ENCODE measurements around the gene AHCYL1. TPM values are rescaled to one million over a fixed set of nuclear protein-coding genes. Genes with fewer than 3 reads are reported as not detected.

Gene AHCYL1
- total RNA-seq, 6 donors from 2014 or later: 41.9 to 89.6 (median 76.1) TPM

- Histone ChIP-seq H3K27ac (peak overlapping the region; percentile 89 to 96 (median 94)), H3K4me3 (peak overlapping the region; percentile 16 to 98 (median 84)), H3K4me1 (peaks cover 12 to 38% (median 17%) of the 10 kb centered on the region in 4 donors), H3K36me3 (peaks cover 10 to 20% (median 11%) of the 10 kb centered on the region in 4 donors), H3K27me3 (no peaks in the 10 kb centered on the region), H3K9me3 (no peaks in the 10 kb centered on the region)
- no peak for DNase-seq
- WGBS, 2 donors: 44 to 48% methylated on average over 4 of the region's 4 CpGs
- TF ChIP-seq, protein P1, sequence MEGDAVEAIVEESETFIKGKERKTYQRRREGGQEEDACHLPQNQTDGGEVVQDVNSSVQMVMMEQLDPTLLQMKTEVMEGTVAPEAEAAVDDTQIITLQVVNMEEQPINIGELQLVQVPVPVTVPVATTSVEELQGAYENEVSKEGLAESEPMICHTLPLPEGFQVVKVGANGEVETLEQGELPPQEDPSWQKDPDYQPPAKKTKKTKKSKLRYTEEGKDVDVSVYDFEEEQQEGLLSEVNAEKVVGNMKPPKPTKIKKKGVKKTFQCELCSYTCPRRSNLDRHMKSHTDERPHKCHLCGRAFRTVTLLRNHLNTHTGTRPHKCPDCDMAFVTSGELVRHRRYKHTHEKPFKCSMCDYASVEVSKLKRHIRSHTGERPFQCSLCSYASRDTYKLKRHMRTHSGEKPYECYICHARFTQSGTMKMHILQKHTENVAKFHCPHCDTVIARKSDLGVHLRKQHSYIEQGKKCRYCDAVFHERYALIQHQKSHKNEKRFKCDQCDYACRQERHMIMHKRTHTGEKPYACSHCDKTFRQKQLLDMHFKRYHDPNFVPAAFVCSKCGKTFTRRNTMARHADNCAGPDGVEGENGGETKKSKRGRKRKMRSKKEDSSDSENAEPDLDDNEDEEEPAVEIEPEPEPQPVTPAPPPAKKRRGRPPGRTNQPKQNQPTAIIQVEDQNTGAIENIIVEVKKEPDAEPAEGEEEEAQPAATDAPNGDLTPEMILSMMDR (IDR thresholded peaks at IDR 0.05): no peak
- TF ChIP-seq EP300 (IDR thresholded peaks at IDR 0.05) (no peak), POLR2A (IDR thresholded peaks at IDR 0.05) (no peak), POLR2AphosphoS5 (IDR thresholded peaks at IDR 0.05) (no peak)
- no peak for ATAC-seq (ENCODE audit: low FRiP score in 2 of 2)
Measured at GRCh38 chr1:110034040-110034450, 49.5 kb downstream of the AHCYL1 start.

GRCh38 chr1:110034451-110035235 is 50.1 kb downstream of the AHCYL1 start, which contains the start of gene STRIP1:
Gene STRIP1 (plus strand): TSS chr1:110034624. CDS start chr1:110034638, 14 bp downstream.
- H3K9me3 ChIP-seq: no peaks in the 10 kb centered on the region
- peak; percentile 93 to 94 for DNase-seq
- H3K4me1 ChIP-seq: peaks cover 12 to 38% (median 17%) of the 10 kb centered on the region in 4 donors
- ATAC-seq (ENCODE audit: low FRiP score in 2 of 2): peak; percentile 95 to 97
- H3K27me3 ChIP-seq: no peaks in the 10 kb centered on the region
- TF ChIP-seq POLR2A (IDR thresholded peaks at IDR 0.05): peak in 3 of 4 donors; percentile 63 to 78 (median 68)
- TF ChIP-seq, protein P1 (IDR thresholded peaks at IDR 0.05): peak in 1 of 6 experiments; percentile 25
- peak in 1 of 4 donors; percentile 4 for TF ChIP-seq EP300 (IDR thresholded peaks at IDR 0.05)
- peak; percentile 87 to 94 for TF ChIP-seq POLR2AphosphoS5 (IDR thresholded peaks at IDR 0.05)
- H3K4me3 ChIP-seq: peak within 1 kb of the TSS; percentile 84 to 98 (median 92)
- peaks cover 16 to 26% (median 17%) of the 10 kb centered on the region in 4 donors for H3K36me3 ChIP-seq
- H3K27ac ChIP-seq: peak within 1 kb of the TSS; percentile 89 to 96 (median 94)
- WGBS, 2 donors: 0 to 1% methylated on average over 9 to 49 of the region's 66 CpGs

DNA sequence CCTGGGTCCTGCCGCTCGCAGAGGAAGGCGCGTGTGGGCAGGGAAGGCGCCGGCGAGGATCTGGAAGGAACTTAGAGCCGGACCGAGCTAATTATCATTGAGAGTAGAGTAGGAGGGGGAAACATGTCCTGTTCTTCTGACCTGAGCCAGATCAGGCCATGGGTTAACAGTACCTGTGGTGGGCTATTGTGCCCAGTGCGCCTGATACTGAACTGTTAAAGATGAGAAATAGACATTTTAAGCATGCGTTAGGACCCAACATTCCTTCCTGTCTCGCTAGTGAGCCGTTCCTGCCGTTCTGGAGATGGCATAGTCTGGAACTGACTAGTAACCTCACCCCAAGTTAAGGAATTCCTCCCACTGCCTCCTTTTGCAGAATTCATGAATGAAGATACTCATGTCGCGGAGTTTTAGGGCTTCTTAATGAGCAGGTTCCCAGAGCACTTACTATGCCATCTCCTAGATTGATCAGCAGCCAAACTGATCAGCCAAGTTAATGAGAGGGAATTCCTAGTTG is 50.7 kb downstream of the AHCYL1 start:
- 8 to 19% methylated on average over 6 to 16 of the region's 16 CpGs for WGBS, 2 donors

GRCh38 chr1:110038271-110038670 is 53.7 kb downstream of the AHCYL1 start:
- Histone ChIP-seq H3K9me3 (no peaks in the 10 kb centered on the region), H3K27me3 (no peaks in the 10 kb centered on the region), H3K4me1 (peaks cover 12 to 32% (median 15%) of the 10 kb centered on the region in 4 donors), H3K4me3 (no peak overlapping the region), H3K27ac (no peak overlapping the region), H3K36me3 (peaks cover 40 to 62% (median 51%) of the 10 kb centered on the region in 4 donors)
- DNase-seq (no peak), ATAC-seq (ENCODE audit: low FRiP score in 2 of 2) (no peak)
- WGBS, 2 donors: 89 to 100% methylated on average over 4 to 5 of the region's 5 CpGs
- TF ChIP-seq POLR2AphosphoS5 (IDR thresholded peaks at IDR 0.05): no peak
- TF ChIP-seq, protein P1 (IDR thresholded peaks at IDR 0.05): no peak
- no peak for TF ChIP-seq POLR2A (IDR thresholded peaks at IDR 0.05)

More for the DNA sequence above, 50.7 kb downstream of the AHCYL1 start:
- Histone ChIP-seq H3K27me3 (no peaks in the 10 kb centered on the region), H3K36me3 (peaks cover 20 to 32% (median 23%) of the 10 kb centered on the region in 4 donors), H3K4me3 (peak overlapping the region; percentile 84 to 98 (median 92)), H3K4me1 (peaks cover 12 to 38% (median 17%) of the 10 kb centered on the region in 4 donors), H3K9me3 (no peaks in the 10 kb centered on the region), H3K27ac (peak overlapping the region; percentile 89 to 96 (median 94))
- DNase-seq (no peak), ATAC-seq (ENCODE audit: low FRiP score in 2 of 2) (peak in 1 of 2 donors; percentile 56)
- TF ChIP-seq, protein P1 (IDR thresholded peaks at IDR 0.05): no peak
- TF ChIP-seq POLR2AphosphoS5 (IDR thresholded peaks at IDR 0.05): no peak
- TF ChIP-seq EP300 (IDR thresholded peaks at IDR 0.05): no peak
- no peak for TF ChIP-seq POLR2A (IDR thresholded peaks at IDR 0.05)
